ENCODE results near the gene MDM2. TPM values are rescaled to one million over a fixed set of nuclear protein-coding genes. Genes with fewer than 3 reads are reported as not detected.

The MDM2 gene
- total and polyA plus RNA-seq, 2 experiments from 2014 or later: 80.4 to 111 TPM

- Histone ChIP-seq H3K27ac (no peak overlapping the region), H3K4me2 (ENCODE audit: unreplicated experiment) (no peak overlapping the region), H3K36me3 (ENCODE audit: low read depth) (no peaks in the 10 kb centered on the region), H4K20me1 (ENCODE audit: insufficient read depth) (no peaks in the 10 kb centered on the region), H2AFZ (no peak overlapping the region), H3K9me3 (ENCODE audit: low read depth) (no peaks in the 10 kb centered on the region), H3K9ac (no peak overlapping the region), H3K4me1 (ENCODE audit: insufficient read depth) (peaks cover 11% of the 10 kb centered on the region), H3K79me2 (ENCODE audit: insufficient read depth) (no peaks in the 10 kb centered on the region), H3F3A (ENCODE audit: insufficient read depth) (peaks cover 9% of the 10 kb centered on the region; the same call in 1 of the 2 replicates), H3K4me3 (no peak overlapping the region), H3K27me3 (replicated peaks; ENCODE audit: insufficient read depth) (no peaks in the 10 kb centered on the region), H3K9me2 (ENCODE audit: insufficient read depth) (no peaks in the 10 kb centered on the region)
- WGBS, 2 experiments (ENCODE audit: low coverage in 1 of 2, low lambda C conversion rate in 2 of 2, missing lambda C conversion rate in 2 of 2): 94 to 95% methylated on average over 4 of the region's 4 CpGs
- in situ Hi-C loops (cut with MboI): no loop called here
- no peak for DNase-seq
- TF ChIP-seq EZH2 (IDR thresholded peaks at IDR 0.05; ENCODE audit: insufficient read depth, poor library complexity, severe bottlenecking) (no peak), EZH2phosphoT487 (IDR thresholded peaks at IDR 0.05; ENCODE audit: insufficient read depth, low read depth) (no peak)
Measured at GRCh38 chr12:68793975-68794652, 13.9 kb upstream of the MDM2 start.

- Histone ChIP-seq H3F3A (ENCODE audit: insufficient read depth) (peaks cover 9% of the 10 kb centered on the region; the same call in 1 of the 2 replicates), H3K9me3 (ENCODE audit: low read depth) (no peaks in the 10 kb centered on the region), H3K27me3 (replicated peaks; ENCODE audit: insufficient read depth) (no peaks in the 10 kb centered on the region), H3K9me2 (ENCODE audit: insufficient read depth) (no peaks in the 10 kb centered on the region), H3K9ac (no peak overlapping the region), H3K4me1 (ENCODE audit: insufficient read depth) (peaks cover 11% of the 10 kb centered on the region), H3K79me2 (ENCODE audit: insufficient read depth) (no peaks in the 10 kb centered on the region), H3K4me3 (no peak overlapping the region), H3K36me3 (ENCODE audit: low read depth) (no peaks in the 10 kb centered on the region), H3K27ac (peak overlapping the region; percentile 42), H2AFZ (no peak overlapping the region), H4K20me1 (ENCODE audit: insufficient read depth) (no peaks in the 10 kb centered on the region), H3K4me2 (ENCODE audit: unreplicated experiment) (no peak overlapping the region)
- WGBS, 2 experiments (ENCODE audit: low coverage in 1 of 2, low lambda C conversion rate in 2 of 2, missing lambda C conversion rate in 2 of 2): 48 to 58% methylated on average over 3 of the region's 3 CpGs
- peak; percentile 82 for DNase-seq
- TF ChIP-seq EZH2phosphoT487 (IDR thresholded peaks at IDR 0.05; ENCODE audit: insufficient read depth, low read depth) (no peak), EZH2 (IDR thresholded peaks at IDR 0.05; ENCODE audit: insufficient read depth, poor library complexity, severe bottlenecking) (no peak)
- in situ Hi-C loops (cut with MboI): no loop called here
Measured at GRCh38 chr12:68794653-68795251, 13.2 kb upstream of the MDM2 start.

- Histone ChIP-seq H3K27ac (no peak overlapping the region), H4K20me1 (ENCODE audit: insufficient read depth) (no peaks in the 10 kb centered on the region), H3K9ac (no peak overlapping the region), H3K4me1 (ENCODE audit: insufficient read depth) (peaks cover 11% of the 10 kb centered on the region), H3F3A (ENCODE audit: insufficient read depth) (peaks cover 9% of the 10 kb centered on the region; the same call in 1 of the 2 replicates), H3K9me3 (ENCODE audit: low read depth) (no peaks in the 10 kb centered on the region), H3K9me2 (ENCODE audit: insufficient read depth) (no peaks in the 10 kb centered on the region), H3K4me2 (ENCODE audit: unreplicated experiment) (no peak overlapping the region), H3K36me3 (ENCODE audit: low read depth) (no peaks in the 10 kb centered on the region), H3K79me2 (ENCODE audit: insufficient read depth) (no peaks in the 10 kb centered on the region), H2AFZ (no peak overlapping the region), H3K27me3 (replicated peaks; ENCODE audit: insufficient read depth) (no peaks in the 10 kb centered on the region), H3K4me3 (no peak overlapping the region)
- in situ Hi-C loops (cut with MboI): no loop called here
- TF ChIP-seq EZH2phosphoT487 (IDR thresholded peaks at IDR 0.05; ENCODE audit: insufficient read depth, low read depth): no peak
- no peak for TF ChIP-seq EZH2 (IDR thresholded peaks at IDR 0.05; ENCODE audit: insufficient read depth, poor library complexity, severe bottlenecking)
- WGBS, 2 experiments (ENCODE audit: low coverage in 1 of 2, low lambda C conversion rate in 2 of 2, missing lambda C conversion rate in 2 of 2): 93 to 97% methylated on average over 15 of the region's 15 CpGs
- no peak for DNase-seq
Measured at GRCh38 chr12:68796399-68796798, 11.6 kb upstream of the MDM2 start.

GRCh38 chr12:68798882-68799234, 9.1 kb upstream of the MDM2 start:
- Histone ChIP-seq H3F3A (ENCODE audit: insufficient read depth) (peaks cover 15% of the 10 kb centered on the region), H3K9me3 (ENCODE audit: low read depth) (no peaks in the 10 kb centered on the region), H3K27me3 (replicated peaks; ENCODE audit: insufficient read depth) (no peaks in the 10 kb centered on the region), H3K79me2 (ENCODE audit: insufficient read depth) (no peaks in the 10 kb centered on the region), H2AFZ (no peak overlapping the region), H3K36me3 (ENCODE audit: low read depth) (no peaks in the 10 kb centered on the region), H3K4me2 (ENCODE audit: unreplicated experiment) (no peak overlapping the region), H3K4me3 (no peak overlapping the region), H3K27ac (no peak overlapping the region), H3K9ac (no peak overlapping the region), H3K9me2 (ENCODE audit: insufficient read depth) (no peaks in the 10 kb centered on the region), H3K4me1 (ENCODE audit: insufficient read depth) (peaks cover 18% of the 10 kb centered on the region), H4K20me1 (ENCODE audit: insufficient read depth) (no peaks in the 10 kb centered on the region)
- DNase-seq: no peak
- TF ChIP-seq EZH2phosphoT487 (IDR thresholded peaks at IDR 0.05; ENCODE audit: insufficient read depth, low read depth) (no peak), EZH2 (IDR thresholded peaks at IDR 0.05; ENCODE audit: insufficient read depth, poor library complexity, severe bottlenecking) (no peak)
- 88 to 94% methylated on average over 1 of the region's 1 CpG for WGBS, 2 experiments (ENCODE audit: low coverage in 1 of 2, low lambda C conversion rate in 2 of 2, missing lambda C conversion rate in 2 of 2)
- in situ Hi-C loops (cut with MboI): no loop called here
